Stimulated activated CD8-positive, alpha-beta memory T cell treated with anti-CD3 and anti-CD28 coated beads, Interleukin-12 subunit alpha, Interleukin-12 subunit beta, amount 100 ng/mL, for 24 hours (primary cell): ENCODE measurements around the gene SETX.
"Not testable (repeated sequence)": the region's sequence is repeated elsewhere in the genome, so short reads cannot be mapped to it uniquely, and the experiment has no call there.

Experiments used
- DNase-seq: peaks from one replicate; pipeline ENCODE4 v3.0.0-alpha.2; 2020; ENCODE audit errors: extremely low read depth

The SETX gene

DNA sequence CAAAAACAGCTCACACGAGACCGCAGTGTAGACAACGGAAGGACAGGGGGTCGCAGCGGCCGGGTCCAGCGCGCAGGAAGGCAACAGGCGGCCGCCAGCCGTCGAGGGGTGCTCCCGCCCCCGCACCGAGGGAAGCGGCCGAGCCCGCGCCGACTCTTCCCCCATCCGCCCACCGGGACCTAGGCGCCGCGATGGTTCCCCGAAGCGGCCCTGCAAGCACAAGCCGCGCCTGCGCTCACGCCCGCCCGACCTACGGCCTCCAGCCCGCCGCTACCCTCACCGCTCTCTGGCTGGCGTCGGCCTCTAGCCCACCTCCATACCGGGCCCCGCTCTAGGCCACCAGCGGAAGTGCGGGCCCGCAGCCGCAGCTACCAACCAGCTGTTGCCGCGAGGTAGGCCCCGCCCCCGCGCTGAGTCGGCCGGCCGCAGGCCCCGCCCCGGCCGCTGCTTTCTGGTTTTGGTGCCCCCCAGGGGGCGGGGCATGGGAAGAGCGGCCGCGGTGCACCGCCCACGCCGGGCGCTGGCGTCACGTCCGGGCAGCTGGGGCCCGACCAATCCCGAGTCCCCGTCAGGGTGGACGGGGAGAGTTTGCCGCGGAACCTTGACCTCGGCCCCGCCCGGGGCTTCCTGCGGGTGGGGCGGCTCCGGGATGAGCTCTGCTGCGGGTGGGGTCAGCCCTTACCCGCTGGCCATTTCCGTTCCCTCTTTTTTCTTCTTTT is at the start of gene SETX:
Gene SETX (minus strand): TSS at position 350 of the 719 bp plus-strand sequence. CDS start 5,558 bp downstream, outside the sequence.
- DNase-seq, result peak; percentile 94

DNA sequence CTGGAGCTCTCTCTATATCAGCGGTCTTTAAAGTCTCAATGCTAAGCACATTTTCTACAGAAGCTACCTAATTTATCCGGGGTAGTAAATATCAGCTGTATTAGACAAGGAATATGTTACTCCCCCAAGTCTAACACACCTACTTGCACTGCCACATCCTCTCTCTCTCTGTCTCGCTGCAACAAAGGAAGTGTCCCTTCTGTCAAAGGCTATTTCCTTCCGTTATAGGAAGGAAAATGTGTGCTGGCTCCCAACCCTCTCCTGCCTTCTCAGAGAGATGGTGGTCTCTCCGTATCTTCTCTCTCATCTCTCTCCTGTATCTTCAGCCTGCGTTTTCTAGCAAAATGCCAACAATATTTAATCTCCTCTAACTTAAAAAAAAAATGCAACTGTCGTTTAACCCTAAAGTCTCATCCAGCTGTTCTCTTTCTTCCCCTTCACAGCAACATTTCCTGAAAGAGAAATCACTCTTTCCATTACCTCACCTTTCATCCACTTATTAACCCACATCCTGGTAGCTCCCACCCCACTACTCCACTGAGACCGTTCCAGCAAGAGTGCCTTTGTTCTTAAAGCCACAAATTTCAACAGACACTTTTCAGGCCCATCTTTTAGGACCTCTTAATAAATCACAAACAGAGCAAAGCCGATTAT is 49.6 kb upstream of the SETX start:
- DNase-seq, result no peak

DNA sequence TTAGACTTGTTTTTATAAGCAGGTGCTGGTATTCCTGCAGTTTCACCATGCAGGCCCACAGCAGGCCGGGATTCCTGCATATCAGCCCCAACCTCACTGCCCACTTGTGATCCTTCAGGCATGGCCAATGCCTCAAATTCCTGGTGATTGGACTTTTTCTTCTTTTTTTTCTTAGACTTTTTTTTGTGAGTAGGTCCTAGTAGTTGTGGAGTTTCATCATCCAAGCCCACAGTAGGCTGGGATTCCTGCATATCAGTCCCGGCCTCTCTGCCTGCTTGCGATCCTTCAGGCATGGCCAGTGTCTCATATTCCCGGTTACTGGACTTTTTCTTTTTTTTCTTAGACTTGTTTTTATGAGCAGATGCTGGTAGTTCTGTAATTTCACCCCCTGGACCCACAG is 47.0 kb upstream of the SETX start:
- DNase-seq, result no peak

GRCh38 chr9:132395560-132395959 is 40.8 kb upstream of the SETX start:
- no peak for DNase-seq

DNA sequence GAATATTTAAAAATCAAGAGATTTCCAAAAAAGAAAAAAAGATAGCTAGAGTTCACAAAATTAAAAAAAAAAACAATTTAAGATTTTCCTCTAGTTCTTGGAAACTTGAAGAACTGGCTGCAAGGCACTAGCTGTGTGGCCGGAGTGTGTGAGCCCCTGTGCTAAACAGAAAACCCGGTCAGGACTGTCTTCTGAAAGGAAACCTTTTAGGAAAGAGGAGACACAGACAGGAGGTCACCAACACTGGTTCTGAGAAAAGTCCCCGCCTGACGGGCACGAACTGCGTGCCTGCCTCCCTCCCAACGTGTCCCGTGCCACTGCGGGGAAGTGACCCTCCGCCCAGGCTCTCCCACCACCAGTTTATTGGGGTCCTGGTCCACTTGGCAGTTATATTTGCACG is 36.7 kb upstream of the SETX start:
- no peak for DNase-seq

- no peak for DNase-seq
These were observed 36.2 kb upstream of the SETX start for GRCh38 chr9:132390966-132391365.

DNA sequence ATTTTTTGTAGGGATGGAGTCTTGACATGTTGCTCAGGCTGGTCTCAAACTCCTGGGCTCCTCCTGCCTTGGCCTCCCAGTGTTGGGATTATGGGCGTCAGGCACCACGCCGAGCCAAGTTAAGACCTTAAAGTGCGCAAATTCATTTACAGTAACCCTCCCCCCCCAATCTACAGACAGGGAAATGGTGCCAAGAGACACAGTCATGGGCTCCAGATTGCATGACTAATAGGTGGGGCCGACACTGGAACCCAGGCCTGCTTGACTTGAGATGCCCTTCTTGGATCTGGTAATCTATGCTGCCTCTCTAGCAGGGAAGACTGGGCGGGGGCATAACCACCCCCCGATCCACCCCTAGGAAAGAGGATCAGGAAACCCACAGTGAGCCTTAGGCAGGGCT is 32.3 kb upstream of the SETX start:
- DNase-seq, result no peak

DNA sequence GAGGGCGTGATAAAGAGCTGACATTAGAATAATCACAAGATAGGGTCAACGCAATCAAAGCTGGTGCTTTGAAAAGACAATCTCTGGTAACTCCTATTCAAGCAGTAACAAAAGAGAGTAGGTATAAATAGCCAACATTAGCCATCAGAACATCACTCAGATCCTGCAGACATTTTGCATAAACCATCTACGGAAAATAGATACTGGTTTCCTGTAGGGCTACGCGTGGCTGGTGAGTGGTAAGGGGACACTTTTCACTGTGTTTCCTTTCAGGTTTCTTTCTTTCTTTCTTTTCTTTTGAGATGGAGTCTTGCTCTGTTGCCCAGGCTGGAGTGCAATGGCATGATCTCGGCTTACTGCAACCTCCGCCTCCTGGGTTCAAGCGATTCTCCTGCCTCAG is 29.6 kb upstream of the SETX start:
- no peak for DNase-seq

DNA sequence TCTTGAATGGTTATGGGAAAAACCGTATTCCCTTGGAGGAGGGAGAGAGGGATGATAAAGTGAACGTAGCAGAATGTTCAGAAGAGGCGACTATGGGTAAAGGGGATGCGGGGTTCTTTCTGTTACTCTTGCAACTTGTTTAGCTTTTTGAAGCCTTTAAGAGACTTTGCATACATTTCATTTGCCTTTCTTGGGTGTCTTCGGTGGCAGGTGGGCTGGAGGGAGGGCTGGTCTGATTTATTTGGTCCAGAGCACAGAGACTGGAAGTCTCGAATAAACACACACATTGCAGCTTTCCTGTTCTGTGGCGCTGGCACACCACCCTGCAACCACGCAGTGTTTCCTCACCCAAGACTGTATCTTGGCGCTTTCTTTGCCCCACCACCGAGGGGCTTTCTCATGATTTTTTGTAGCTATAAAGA is 28.7 kb upstream of the SETX start:
- DNase-seq, result no peak

- no peak for DNase-seq
These were observed 27.3 kb upstream of the SETX start for GRCh38 chr9:132381966-132382541.

- not testable (repeated sequence) for DNase-seq
These were observed 23.6 kb upstream of the SETX start for GRCh38 chr9:132378416-132378815.

- DNase-seq, result not testable (repeated sequence)
These were observed 23.0 kb upstream of the SETX start for GRCh38 chr9:132377769-132378168.

- DNase-seq, result no peak
These were observed 17.6 kb upstream of the SETX start for GRCh38 chr9:132372177-132373095.

- no peak for DNase-seq
These were observed 15.8 kb upstream of the SETX start for GRCh38 chr9:132370592-132370991.

- DNase-seq, result no peak
These were observed 14.6 kb upstream of the SETX start for GRCh38 chr9:132369421-132369820.

DNA sequence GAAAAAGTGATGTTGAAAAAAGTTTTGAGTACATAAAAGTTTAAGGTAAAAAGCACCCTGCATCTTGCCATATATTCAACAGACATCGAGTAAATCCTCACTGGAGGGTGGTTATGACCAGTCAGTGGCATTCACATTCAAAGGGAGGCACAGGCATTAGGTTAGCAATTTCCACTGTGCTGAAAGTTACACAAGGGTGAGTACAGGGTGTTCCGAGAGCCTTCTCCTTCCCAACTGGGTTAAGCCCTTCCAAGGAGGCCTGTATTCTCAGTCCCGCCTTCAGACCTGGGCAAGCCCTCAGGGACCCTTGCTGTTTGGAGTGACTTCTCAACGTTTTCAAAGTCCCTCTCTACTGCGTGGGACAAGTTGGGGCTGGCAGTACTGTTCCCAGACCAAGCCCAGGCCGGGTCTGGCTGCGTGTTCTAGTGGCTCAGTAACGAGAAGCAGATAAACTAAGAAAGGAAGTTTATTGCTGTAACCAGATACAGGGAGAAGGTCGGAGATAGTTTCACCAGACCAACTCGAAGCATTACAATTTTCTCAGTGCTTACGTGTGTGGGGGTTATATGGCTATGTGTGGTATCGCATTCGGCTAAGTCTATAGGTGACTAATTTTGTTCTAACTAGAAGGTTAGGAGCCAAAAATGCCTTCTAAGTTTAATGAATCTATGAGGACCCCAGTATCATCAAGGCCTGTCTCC is 13.0 kb upstream of the SETX start:
- no peak for DNase-seq

GRCh38 chr9:132366481-132366880 is 11.7 kb upstream of the SETX start:
- DNase-seq, result no peak

DNA sequence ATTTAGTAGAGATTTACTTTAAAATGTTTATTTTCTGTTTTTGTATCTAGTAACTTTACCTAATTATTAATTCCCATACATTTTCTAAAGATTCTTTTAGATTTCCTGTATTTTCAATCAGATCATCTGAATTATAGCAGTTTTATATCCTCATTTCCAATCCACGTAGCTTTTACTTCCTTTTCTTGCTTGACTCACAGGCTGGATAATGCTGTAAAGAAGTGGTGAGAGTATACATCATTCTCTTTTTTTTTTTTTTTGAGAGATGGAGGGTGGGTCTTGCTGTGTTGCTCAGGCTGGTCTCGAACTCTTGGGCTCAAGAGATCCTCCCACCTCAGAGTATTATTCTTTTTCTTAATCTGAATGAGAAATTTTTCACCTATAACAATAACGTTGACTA is 11.2 kb upstream of the SETX start:
- DNase-seq, result no peak

DNA sequence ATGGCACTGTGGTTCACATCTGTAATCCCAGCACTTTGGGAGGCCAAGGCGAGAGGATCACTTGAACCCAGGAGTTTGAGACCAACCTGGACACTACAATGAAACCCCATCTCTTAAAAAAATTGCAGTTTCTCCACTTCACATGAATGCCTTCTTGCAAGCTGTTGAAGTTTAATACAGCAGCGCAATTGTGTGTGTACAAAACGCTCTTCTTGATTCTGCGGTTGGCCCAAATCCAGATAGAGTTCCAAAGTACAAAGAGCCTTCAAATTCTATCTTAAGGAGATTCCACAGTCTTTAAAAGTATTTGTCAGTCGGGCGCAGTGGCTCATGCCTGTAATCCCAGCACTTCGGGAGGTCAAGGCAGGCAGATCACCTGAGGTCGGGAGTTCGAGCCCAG is 9.3 kb upstream of the SETX start:
- DNase-seq, result no peak

GRCh38 chr9:132357764-132358163 is 3.0 kb upstream of the SETX start:
- DNase-seq, result no peak

DNA sequence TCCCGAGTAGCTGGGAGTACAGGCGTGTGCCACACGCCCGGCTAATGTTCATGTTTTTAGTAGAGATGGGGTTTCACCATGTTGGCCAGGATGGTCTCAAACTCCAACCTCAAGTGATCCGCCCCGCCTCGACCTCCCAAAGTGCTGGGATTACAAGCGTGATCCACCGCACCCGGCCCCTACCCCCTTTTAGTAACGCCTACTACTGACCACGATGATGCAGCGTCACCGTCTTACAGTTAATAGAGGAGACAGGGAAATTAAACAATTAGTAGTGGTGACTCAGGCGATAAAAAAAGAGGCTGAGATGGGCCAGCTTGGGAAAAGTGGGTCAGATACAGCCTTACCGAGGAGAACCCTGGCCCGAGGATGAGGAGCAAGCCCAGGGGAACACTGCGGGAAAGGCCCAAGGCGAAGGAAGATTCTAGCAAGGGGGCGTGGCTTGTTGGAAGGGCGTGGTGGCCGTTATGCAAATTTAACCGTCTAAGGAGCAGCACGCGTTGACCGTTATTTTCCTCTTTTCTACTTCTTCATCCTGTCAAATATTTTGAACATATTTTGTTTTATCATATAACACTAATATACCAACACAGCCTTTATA is 1.6 kb upstream of the SETX start:
- no peak for DNase-seq
